A673 (cell line): ENCODE measurements around the gene PYM1. TPM values are rescaled to one million over a fixed set of nuclear protein-coding genes. Genes with fewer than 3 reads are reported as not detected.
A peak's percentile ranks its signal among the peaks of the same experiment; 100 is the strongest.

Source experiments
- BruUV-seq: library from RNA; stranded (reverse); fragments of 400-500 nt; replicated peaks from 2 replicates; lab custom pipeline; 2021; lab: Mats Ljungman, UMichigan
- CTCF ChIA-PET: fragments of 300-600 bp; sonication (Branson Sonifier 250); formaldehyde crosslinking; loops from one replicate; lab custom pipeline; 2022; ENCODE audit warnings: antibody characterized with exemption; lab: Charles Lee
- POLR2A ChIA-PET: fragments of 300-600 bp; sonication (Branson Sonifier 250); formaldehyde crosslinking; loops from one replicate; lab custom pipeline; 2022; ENCODE audit warnings: antibody characterized with exemption; ENCODE audit not compliant: low non-redundant PET; lab: Charles Lee
- DNase-seq: peaks from one replicate; pipeline ENCODE4 v3.0.0-alpha.2; 2015; ENCODE audit warnings: low spot score
- H3K27ac ChIP-seq: fragments of 200-600 bp; sonication (generic); 2 replicates; pipeline ENCODE4 v1.5.1; 2016; ENCODE audit warnings: mixed run types, low read depth, mild to moderate bottlenecking, mixed read lengths, antibody characterized with exemption, low read length; ENCODE audit not compliant: poor library complexity, severe bottlenecking
- H3K27me3 ChIP-seq: fragments of 200-600 bp; sonication (generic); replicated peaks from 2 replicates; pipeline ENCODE4 v1.6.1; 2017; ENCODE audit warnings: mixed run types, low read depth, mild to moderate bottlenecking, mixed read lengths, antibody characterized with exemption, low read length; ENCODE audit not compliant: insufficient read depth, poor library complexity
- H3K36me3 ChIP-seq: fragments of 200-600 bp; sonication (generic); 2 replicates; pipeline ENCODE4 v1.6.1; 2016; ENCODE audit warnings: mixed run types, mild to moderate bottlenecking, mixed read lengths, antibody characterized with exemption, low read length; ENCODE audit not compliant: insufficient read depth, poor library complexity, severe bottlenecking
- H3K4me1 ChIP-seq: fragments of 200-600 bp; sonication (generic); 2 replicates; pipeline ENCODE4 v1.6.1; 2017; ENCODE audit warnings: mixed run types, mild to moderate bottlenecking, mixed read lengths, antibody characterized with exemption, low read length; ENCODE audit not compliant: insufficient read depth, poor library complexity, severe bottlenecking
- H3K4me3 ChIP-seq: fragments of 200-600 bp; sonication (generic); 2 replicates; pipeline ENCODE4 v1.5.1; 2016; ENCODE audit warnings: low read depth, mixed run types, mild to moderate bottlenecking, mixed read lengths, low read length; ENCODE audit not compliant: poor library complexity, severe bottlenecking
- H3K9me3 ChIP-seq: fragments of 200-600 bp; sonication (generic); 2 replicates; pipeline ENCODE4 v1.6.1; 2016; ENCODE audit warnings: mixed run types, low read depth, mild to moderate bottlenecking, mixed read lengths, antibody characterized with exemption, low read length; ENCODE audit not compliant: poor library complexity, severe bottlenecking
- CTCF ChIP-seq: fragments of 300-800, 200-600 bp; sonication (generic); conservative IDR thresholded peaks from 2 replicates; pipeline ENCODE4 v1.5.1; 2017; ENCODE audit warnings: low read depth, mild to moderate bottlenecking, antibody characterized with exemption, low read length, moderate library complexity, mixed read lengths
- EZH2 ChIP-seq: fragments of 200-600 bp; sonication (generic); IDR thresholded peaks from 2 replicates; pipeline ENCODE4 v1.6.1; 2017; ENCODE audit warnings: borderline replicate concordance, low read depth, mild to moderate bottlenecking, mixed read lengths, antibody characterized with exemption, low read length; ENCODE audit not compliant: poor library complexity, severe bottlenecking
- intact Hi-C: fragments of 100-400 bp; cut with micrococcal nuclease; formaldehyde crosslinking; loops from one replicate; pipeline ENCODE4 v1.10.0; 2022; ENCODE audit not compliant: unreplicated experiment
- total RNA-seq: library from RNA; stranded (reverse); gene quantifications from 2 replicates; pipeline ENCODE4 v1.2.3, GENCODE V29; 2021

PYM1 gene
- total RNA-seq, 1 experiment from 2014 or later, result 24.6 TPM

- peaks cover 21% of the 10 kb centered on the region for H3K4me1 ChIP-seq
- peak within 1 kb of the TSS; percentile 87 for H3K27ac ChIP-seq
- no TSS peak for BruUV-seq
- H3K27me3 ChIP-seq, result no peaks in the 10 kb centered on the region
- no peaks in the 10 kb centered on the region for H3K9me3 ChIP-seq
- ChIA-PET CTCF (no interaction called here), POLR2A (no interaction called here)
- intact Hi-C loops, result no loop called here
- H3K36me3 ChIP-seq, result peaks cover 18% of the 10 kb centered on the region
- no peak for DNase-seq
- TF ChIP-seq CTCF, result no peak
- TF ChIP-seq EZH2, result no peak
- H3K4me3 ChIP-seq, result peak within 1 kb of the TSS; percentile 73
Observed at GRCh38 chr12:55965941-55966407, 38.3 kb upstream of the PYM1 start, which contains the start of gene PMEL. Gene PMEL (minus strand): TSS chr12:55966042. CDS start chr12:55966011, 31 bp downstream.

- peaks cover 17% of the 10 kb centered on the region for H3K36me3 ChIP-seq
- intact Hi-C loops, result no loop called here
- TF ChIP-seq EZH2, result no peak
- no TSS peak for BruUV-seq
- H3K9me3 ChIP-seq, result no peaks in the 10 kb centered on the region
- H3K27me3 ChIP-seq, result no peaks in the 10 kb centered on the region
- peaks cover 21% of the 10 kb centered on the region for H3K4me1 ChIP-seq
- no peak for DNase-seq
- POLR2A ChIA-PET, result no interaction called here
- H3K27ac ChIP-seq, result no peak overlapping the region
- no peak overlapping the region for H3K4me3 ChIP-seq
- CTCF ChIA-PET, result no interaction called here
Observed at GRCh38 chr12:55965240-55965639, 37.5 kb upstream of the PYM1 start.

GRCh38 chr12:55963760-55964159 lies 36.1 kb upstream of the PYM1 start:
- DNase-seq, result no peak
- no peak overlapping the region for H3K27ac ChIP-seq
- peaks cover 8% of the 10 kb centered on the region for H3K36me3 ChIP-seq
- ChIA-PET POLR2A (no interaction called here), CTCF (interaction anchor here (0.6 kb wide), 1 partner anchor 34 kb away, joined by 3 read pairs; no protein-coding TSS in a partner anchor)
- no peaks in the 10 kb centered on the region for H3K27me3 ChIP-seq
- H3K9me3 ChIP-seq, result no peaks in the 10 kb centered on the region
- H3K4me3 ChIP-seq, result no peak overlapping the region
- intact Hi-C loops, result no loop called here
- BruUV-seq, result no TSS peak
- no peak for TF ChIP-seq EZH2
- no peak for TF ChIP-seq CTCF
- peaks cover 20% of the 10 kb centered on the region for H3K4me1 ChIP-seq
